HepG2 (cell line): ENCODE measurements around the gene LAPTM4A.

ENCODE experiments used
- FOXM1 ChIP-seq: sonication (generic); formaldehyde crosslinking; IDR thresholded peaks from 2 replicates; pipeline ENCODE4 v1.5.0; 2020; ENCODE audit warnings: missing genetic modification reagents
- PATZ1 ChIP-seq: sonication (generic); formaldehyde crosslinking; IDR thresholded peaks from 2 replicates; pipeline ENCODE4 v1.4.0; 2020; ENCODE audit warnings: missing genetic modification reagents

GRCh38 chr2:20012032-20012281 lies 39.5 kb downstream of the LAPTM4A start:
- TF ChIP-seq FOXM1 (no peak), PATZ1 (CRISPR knock-in tag) (no peak)
